Ureter (tissue), 1 donor: ENCODE measurements around the gene ZNF532. TPM values are rescaled to one million over a fixed set of nuclear protein-coding genes. Genes with fewer than 3 reads are reported as not detected.
A peak's percentile ranks its signal among the peaks of the same experiment; 100 is the strongest.

ENCODE experiments used
- DNase-seq: peaks from one replicate; pipeline ENCODE4 v3.0.0-alpha.2; 2020; ENCODE audit warnings: low spot score
- total RNA-seq: library from RNA; stranded (reverse); gene quantifications from one replicate; pipeline ENCODE4 v1.2.4, GENCODE V29; 2023
- donor health status: DM: yes; HTN: yes; CAD: no.

Gene ZNF532
- total RNA-seq, 1 donor from 2014 or later, result 114 TPM

GRCh38 chr18:58870130-58870529 is 5.5 kb downstream of the ZNF532 start:
- peak; percentile 18 for DNase-seq

GRCh38 chr18:58870621-58871020 is 5.9 kb downstream of the ZNF532 start:
- DNase-seq, result no peak

GRCh38 chr18:58871514-58872420 is 7.1 kb downstream of the ZNF532 start:
- DNase-seq, result no peak

GRCh38 chr18:58878640-58879039 is 14.0 kb downstream of the ZNF532 start:
- no peak for DNase-seq

GRCh38 chr18:58881477-58881876 is 16.8 kb downstream of the ZNF532 start:
- DNase-seq, result no peak

- no peak for DNase-seq
These were observed 17.4 kb downstream of the ZNF532 start for GRCh38 chr18:58882044-58882443.

GRCh38 chr18:58882686-58883085 is 18.0 kb downstream of the ZNF532 start:
- no peak for DNase-seq

- DNase-seq, result no peak
These were observed 20.0 kb downstream of the ZNF532 start for GRCh38 chr18:58884680-58885079.

GRCh38 chr18:58886431-58886830 is 21.8 kb downstream of the ZNF532 start:
- no peak for DNase-seq

GRCh38 chr18:58886864-58887612 is 22.4 kb downstream of the ZNF532 start:
- DNase-seq, result no peak

GRCh38 chr18:58887613-58887963 is 22.9 kb downstream of the ZNF532 start:
- DNase-seq, result peak; percentile 56

GRCh38 chr18:58891776-58892175 is 27.1 kb downstream of the ZNF532 start:
- no peak for DNase-seq

GRCh38 chr18:58892488-58892887 is 27.8 kb downstream of the ZNF532 start:
- no peak for DNase-seq

GRCh38 chr18:58893388-58894099 is 28.9 kb downstream of the ZNF532 start:
- no peak for DNase-seq

- no peak for DNase-seq
These were observed 30.3 kb downstream of the ZNF532 start for GRCh38 chr18:58894930-58895329.

- no peak for DNase-seq
These were observed 30.7 kb downstream of the ZNF532 start for GRCh38 chr18:58895385-58895784.

GRCh38 chr18:58896268-58896667 is 31.6 kb downstream of the ZNF532 start:
- DNase-seq, result no peak

- DNase-seq, result no peak
These were observed 32.2 kb downstream of the ZNF532 start for GRCh38 chr18:58896734-58897508.

- no peak for DNase-seq
These were observed 33.5 kb downstream of the ZNF532 start for GRCh38 chr18:58898010-58898799.

- no peak for DNase-seq
These were observed 35.5 kb downstream of the ZNF532 start for GRCh38 chr18:58900015-58900649.
